ENCODE measurements around the gene TMEM109. TPM values are rescaled to one million over a fixed set of nuclear protein-coding genes. Genes with fewer than 3 reads are reported as not detected.

Gene TMEM109
- total and polyA plus RNA-seq, 2 of the 8 experiments (the other 6 are each of a cell fraction or from before 2014, with no cell fraction given) = 27.3 to 30.3 TPM

- TF ChIP-seq CHD7 (IDR thresholded peaks at IDR 0.05; ENCODE audit: insufficient replicate concordance, low read length) (no peak), ATF3 (IDR thresholded peaks at IDR 0.05; ENCODE audit: insufficient read depth, low read depth, low read length) (no peak), KDM5A (IDR thresholded peaks at IDR 0.05; ENCODE audit: low read length) (no peak), ZNF274 (IDR thresholded peaks at IDR 0.05; ENCODE audit: borderline replicate concordance, extremely low read depth, low read length) (no peak), SUZ12 (IDR thresholded peaks at IDR 0.05; ENCODE audit: low read length) (no peak), JUN (IDR thresholded peaks at IDR 0.05; ENCODE audit: low read depth, low read length) (no peak), HDAC6 (IDR thresholded peaks at IDR 0.05; ENCODE audit: low read depth, low read length) (no peak), BACH1 (IDR thresholded peaks at IDR 0.05; ENCODE audit: low read length) (no peak), CTCF (IDR thresholded peaks at IDR 0.05; ENCODE audit: control extremely low read depth in 1 of 3, insufficient read depth in 1 of 3, low read depth in 1 of 3, low read length in 3 of 3) (no peak)
These were observed 7.3 kb downstream of the TMEM109 start (continued) for GRCh38 chr11:60921259-60921658.
